Neuronal stem cell (in vitro differentiated cells): ENCODE results near the gene SPPL3.

Source experiments
- DNase-seq: peaks from one replicate; pipeline ENCODE4 v3.0.0-alpha.2; 2013; ENCODE audit warnings: low spot score
- H2AFZ ChIP-seq: one replicate; pipeline ENCODE4 v1.6.1; 2013; ENCODE audit warnings: mild to moderate bottlenecking, low read length, inconsistent platforms
- H2AK5ac ChIP-seq: 2 replicates; pipeline ENCODE4 v1.6.1; 2013; ENCODE audit warnings: low read depth, mild to moderate bottlenecking, inconsistent platforms, low read length, moderate library complexity, mixed read lengths
- H2BK120ac ChIP-seq: 2 replicates; pipeline ENCODE4 v1.6.1; 2013; ENCODE audit warnings: low read depth, mild to moderate bottlenecking, inconsistent platforms, low read length, moderate library complexity, mixed read lengths
- H2BK12ac ChIP-seq: one replicate; pipeline ENCODE4 v1.6.1; 2013; ENCODE audit warnings: low read length, inconsistent platforms
- H2BK15ac ChIP-seq: 2 replicates; pipeline ENCODE4 v1.6.1; 2013; ENCODE audit warnings: mild to moderate bottlenecking, low read length, inconsistent platforms, mixed read lengths
- H2BK5ac ChIP-seq: one replicate; pipeline ENCODE4 v1.6.1; 2013; ENCODE audit warnings: inconsistent platforms, mild to moderate bottlenecking, low read length, moderate library complexity
- H3K14ac ChIP-seq: one replicate; pipeline ENCODE4 v1.6.1; 2013; ENCODE audit warnings: low read length, inconsistent platforms
- H3K18ac ChIP-seq: 2 replicates; pipeline ENCODE4 v1.6.1; 2013; ENCODE audit warnings: low read length, inconsistent platforms
- H3K23ac ChIP-seq: 2 replicates; pipeline ENCODE4 v1.6.1; 2013; ENCODE audit warnings: low read depth, mild to moderate bottlenecking, mixed read lengths, low read length, inconsistent platforms; ENCODE audit not compliant: poor library complexity
- H3K27ac ChIP-seq: replicated peaks from 3 replicates; pipeline ENCODE4 v1.5.1; 2013; ENCODE audit warnings: low read length, inconsistent platforms
- H3K27me3 ChIP-seq, 3 experiments: 2 replicates each; pipeline ENCODE4 v1.6.1; 2013; ENCODE audit warnings: low read length in 3 of 3, mild to moderate bottlenecking in 2 of 3, inconsistent platforms in 1 of 3, low read depth in 1 of 3, mixed read lengths in 1 of 3, moderate library complexity in 1 of 3; ENCODE audit not compliant: control insufficient read depth in 3 of 3, insufficient read depth in 3 of 3
- H3K36me3 ChIP-seq, 2 donors: replicated peaks in 1 of 2; 2 replicates each; pipeline ENCODE4 v1.6.1; 2013; ENCODE audit warnings: low read length in 2 of 2; ENCODE audit not compliant: control insufficient read depth in 2 of 2, insufficient read depth in 2 of 2
- H3K4ac ChIP-seq: 2 replicates; pipeline ENCODE4 v1.6.1; 2013; ENCODE audit warnings: inconsistent platforms, mild to moderate bottlenecking, low read length, moderate library complexity
- H3K4me1 ChIP-seq, 2 donors: 1 replicate in 1 of 2; 2 replicates in 1 of 2; pipeline ENCODE4 v1.6.1; 2013; ENCODE audit warnings: low read length in 2 of 2, low read depth in 1 of 2; ENCODE audit not compliant: control insufficient read depth in 2 of 2, insufficient read depth in 1 of 2
- H3K4me2 ChIP-seq: one replicate; pipeline ENCODE4 v1.6.1; 2013; ENCODE audit warnings: mild to moderate bottlenecking, low read length, inconsistent platforms; ENCODE audit not compliant: insufficient read depth, poor library complexity, severe bottlenecking
- H3K4me3 ChIP-seq, 2 donors: 2 replicates each; pipeline ENCODE4 v1.5.1; 2013; ENCODE audit warnings: low read length in 2 of 2, mild to moderate bottlenecking in 2 of 2, inconsistent platforms in 1 of 2, moderate library complexity in 1 of 2
- H3K79me1 ChIP-seq: one replicate; pipeline ENCODE4 v1.6.1; 2013; ENCODE audit warnings: low read depth, mild to moderate bottlenecking, inconsistent platforms, low read length, moderate library complexity
- H3K9ac ChIP-seq: one replicate; pipeline ENCODE4 v1.6.1; 2013; ENCODE audit warnings: mild to moderate bottlenecking, low read depth, low read length, inconsistent platforms; ENCODE audit not compliant: poor library complexity
- H3K9me3 ChIP-seq, 2 donors: replicated peaks in 1 of 2; 2 replicates each; pipeline versions ENCODE3 to v1.6.1; 2013; ENCODE audit warnings: low read length in 2 of 2, mild to moderate bottlenecking in 2 of 2, inconsistent platforms in 1 of 2, low read depth in 1 of 2, mixed read lengths in 1 of 2, moderate library complexity in 1 of 2; ENCODE audit not compliant: control insufficient read depth in 2 of 2, insufficient read depth in 1 of 2
- H4K8ac ChIP-seq: one replicate; pipeline ENCODE4 v1.6.1; 2013; ENCODE audit warnings: low read depth, mild to moderate bottlenecking, inconsistent platforms, low read length, moderate library complexity
- H4K91ac ChIP-seq: one replicate; pipeline ENCODE4 v1.6.1; 2013; ENCODE audit warnings: low read length, low read depth, mild to moderate bottlenecking, inconsistent platforms; ENCODE audit not compliant: poor library complexity
- WGBS, 2 donors: extraction: QIAGEN DNeasy Blood & Tissue Kit; methylation state at CpG; one replicate each; pipeline ENCODE4 v1.1.7; 2013; ENCODE audit warnings: missing lambda C conversion rate in 2 of 2, mixed read lengths in 1 of 2; ENCODE audit not compliant: insufficient read length in 2 of 2, insufficient replicate concordance in 1 of 2; ENCODE audit errors: extremely low coverage in 2 of 2; 5-methylcytosine and 5-hydroxymethylcytosine counted together

The SPPL3 gene

DNA sequence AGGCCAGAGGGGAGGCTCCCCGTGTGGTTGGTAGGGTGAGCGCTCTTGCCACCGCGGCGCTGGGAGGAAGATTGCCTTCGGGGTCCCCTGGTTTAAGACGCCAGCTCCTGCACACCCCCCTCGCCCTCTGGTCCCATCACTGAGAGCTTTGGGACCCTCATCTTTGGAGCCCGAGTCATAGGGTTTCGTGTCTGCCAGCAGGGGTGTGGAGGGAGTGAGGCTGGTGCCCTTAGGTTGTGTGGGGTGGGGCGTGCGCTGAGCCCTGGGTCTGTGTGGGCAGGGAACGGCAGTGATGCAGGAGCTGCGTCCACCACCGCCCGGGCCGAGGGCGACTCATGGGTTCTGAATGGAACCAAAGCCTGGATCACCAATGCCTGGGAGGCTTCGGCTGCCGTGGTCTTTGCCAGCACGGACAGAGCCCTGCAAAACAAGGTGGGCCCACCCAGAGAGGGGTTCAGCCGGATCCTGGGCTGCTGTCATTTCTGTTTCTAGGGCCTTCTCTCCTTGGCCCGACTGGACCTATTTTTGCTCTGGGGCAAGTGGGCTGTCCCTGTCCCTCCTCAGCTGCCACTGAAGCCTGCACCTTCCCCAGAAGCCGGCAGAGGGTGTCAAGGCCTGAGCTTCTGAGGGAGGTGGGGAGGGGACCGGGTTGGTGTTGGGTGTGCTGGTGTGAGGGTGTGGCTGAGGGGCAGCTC lies 166.5 kb downstream of the SPPL3 start:
- Histone ChIP-seq H2BK120ac (no peak overlapping the region), H3K4me3 (peak overlapping the region in 1 of 2 donors; percentile 56), H4K91ac (no peak overlapping the region), H3K4me2 (no peak overlapping the region), H3K79me1 (no peaks in the 10 kb centered on the region), H4K8ac (no peak overlapping the region), H2AK5ac (peak overlapping the region; percentile 98), H2BK5ac (peak overlapping the region; percentile 78), H3K9me3 (peaks cover 0 to 2% of the 10 kb centered on the region in 2 donors), H3K18ac (peak overlapping the region; percentile 28), H3K27ac (no peak overlapping the region), H3K27me3 (no peaks in the 10 kb centered on the region), H2BK12ac (no peak overlapping the region), H3K14ac (no peak overlapping the region), H3K9ac (no peak overlapping the region), H3K36me3 (peaks cover 0 to 4% of the 10 kb centered on the region in 2 donors), H2AFZ (no peak overlapping the region), H2BK15ac (peak overlapping the region; percentile 33), H3K23ac (peak overlapping the region; percentile 43), H3K4me1 (no peaks in the 10 kb centered on the region), H3K4ac (no peak overlapping the region)
- DNase-seq = no peak
- no CpG with 5 or more reads among the region's 25 CpGs for WGBS, 2 donors

DNA sequence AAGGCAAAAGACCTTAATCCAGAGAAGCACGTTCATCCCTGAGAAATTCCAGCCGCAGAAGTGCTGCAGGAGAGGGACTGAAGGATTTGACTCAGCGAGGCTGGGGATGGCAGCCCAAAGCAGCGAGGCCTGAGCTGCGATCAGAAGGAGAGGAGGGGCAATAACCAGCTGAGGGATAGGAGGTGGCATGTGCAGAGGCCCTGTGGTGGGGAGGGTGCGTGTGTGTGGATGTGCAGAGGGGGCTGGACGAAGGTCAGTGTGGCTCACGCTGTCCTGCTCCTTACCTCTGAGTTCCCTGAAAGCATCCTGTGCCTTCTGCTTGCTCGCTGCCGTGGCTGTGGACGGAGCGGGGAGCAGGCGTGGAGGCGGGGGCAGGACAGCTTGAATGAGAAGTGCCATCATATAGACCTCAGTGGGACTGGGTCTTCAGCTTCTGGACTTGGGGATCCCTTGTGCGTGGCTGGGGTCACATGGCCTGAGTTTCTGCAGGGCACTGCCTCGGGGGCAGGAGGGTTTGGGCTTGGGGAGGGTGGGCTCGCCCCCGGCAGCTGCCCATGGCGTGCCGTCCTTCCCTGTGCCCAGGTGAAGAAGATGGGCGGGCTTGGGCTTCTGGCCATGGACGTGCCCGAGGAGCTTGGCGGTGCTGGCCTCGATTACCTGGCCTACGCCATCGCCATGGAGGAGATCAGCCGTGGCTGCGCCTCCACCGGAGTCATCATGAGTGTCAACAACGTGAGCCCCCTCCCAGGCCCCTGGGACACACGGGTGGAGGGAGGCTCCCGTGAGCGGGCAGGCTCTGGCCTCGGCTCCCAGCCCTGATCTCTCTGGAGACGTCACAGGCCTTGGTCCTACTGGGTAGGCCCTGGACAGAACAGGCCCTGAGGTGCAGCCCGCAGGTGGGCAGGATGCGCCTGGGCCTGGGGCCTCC lies 167.5 kb downstream of the SPPL3 start:
- no CpG with 5 or more reads among the region's 38 CpGs for WGBS, 2 donors
- Histone ChIP-seq H3K4ac (no peak overlapping the region), H3K23ac (peak overlapping the region; percentile 43), H3K4me1 (no peaks in the 10 kb centered on the region), H2BK15ac (no peak overlapping the region), H3K9ac (peak overlapping the region; percentile 50), H2AK5ac (peak overlapping the region; percentile 12), H3K18ac (peak overlapping the region; percentile 27), H3K14ac (no peak overlapping the region), H3K79me1 (no peaks in the 10 kb centered on the region), H4K8ac (no peak overlapping the region), H3K9me3 (peaks cover 0 to 2% of the 10 kb centered on the region in 2 donors), H2BK12ac (no peak overlapping the region), H2BK120ac (no peak overlapping the region), H2AFZ (no peak overlapping the region), H3K27ac (no peak overlapping the region), H4K91ac (peak overlapping the region; percentile 2), H3K36me3 (peaks cover 0 to 4% of the 10 kb centered on the region in 2 donors), H2BK5ac (peak overlapping the region; percentile 78), H3K4me3 (no peak overlapping the region), H3K4me2 (no peak overlapping the region), H3K27me3 (no peaks in the 10 kb centered on the region)
- DNase-seq = no peak

DNA sequence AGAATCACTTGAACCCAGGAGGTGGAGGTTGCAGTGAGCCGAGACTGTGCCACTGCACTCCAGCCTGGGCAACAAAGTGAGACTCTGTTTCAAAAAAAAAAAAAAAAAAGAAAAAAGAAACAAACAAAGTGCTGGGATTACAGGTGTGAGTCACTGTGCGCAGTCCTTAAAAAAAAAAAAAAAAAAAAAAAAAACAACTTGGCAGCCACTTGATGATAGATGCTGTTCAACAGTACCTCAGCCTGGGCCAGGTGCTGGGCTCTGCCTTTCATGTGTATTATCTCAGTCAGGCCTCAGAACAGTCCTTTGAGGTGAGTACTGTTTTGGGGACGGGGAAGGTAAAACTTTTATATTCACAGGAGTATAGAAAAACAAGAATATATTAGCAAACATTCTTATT lies 169.0 kb downstream of the SPPL3 start:
- no peak overlapping the region for H3K4me3 ChIP-seq
- no peak overlapping the region for H3K23ac ChIP-seq
- no peaks in the 10 kb centered on the region for H3K27me3 ChIP-seq
- no peak overlapping the region for H4K8ac ChIP-seq
- no peak overlapping the region for H3K9ac ChIP-seq
- no peak overlapping the region for H2BK15ac ChIP-seq
- no peak overlapping the region for H3K4ac ChIP-seq
- no peak overlapping the region for H2AK5ac ChIP-seq
- H3K36me3 ChIP-seq = peaks cover 0 to 11% of the 10 kb centered on the region in 2 donors
- WGBS, 2 donors = no CpG with 5 or more reads among the region's 3 CpGs
- H2BK5ac ChIP-seq = no peak overlapping the region
- H2BK120ac ChIP-seq = no peak overlapping the region
- H2AFZ ChIP-seq = no peak overlapping the region
- no peaks in the 10 kb centered on the region for H3K4me1 ChIP-seq
- no peak overlapping the region for H2BK12ac ChIP-seq
- no peak overlapping the region for H3K14ac ChIP-seq
- DNase-seq = no peak
- no peak overlapping the region for H3K4me2 ChIP-seq
- peaks cover 0 to 2% of the 10 kb centered on the region in 2 donors for H3K9me3 ChIP-seq
- H4K91ac ChIP-seq = no peak overlapping the region
- no peak overlapping the region for H3K18ac ChIP-seq
- no peaks in the 10 kb centered on the region for H3K79me1 ChIP-seq
- no peak overlapping the region for H3K27ac ChIP-seq

DNA sequence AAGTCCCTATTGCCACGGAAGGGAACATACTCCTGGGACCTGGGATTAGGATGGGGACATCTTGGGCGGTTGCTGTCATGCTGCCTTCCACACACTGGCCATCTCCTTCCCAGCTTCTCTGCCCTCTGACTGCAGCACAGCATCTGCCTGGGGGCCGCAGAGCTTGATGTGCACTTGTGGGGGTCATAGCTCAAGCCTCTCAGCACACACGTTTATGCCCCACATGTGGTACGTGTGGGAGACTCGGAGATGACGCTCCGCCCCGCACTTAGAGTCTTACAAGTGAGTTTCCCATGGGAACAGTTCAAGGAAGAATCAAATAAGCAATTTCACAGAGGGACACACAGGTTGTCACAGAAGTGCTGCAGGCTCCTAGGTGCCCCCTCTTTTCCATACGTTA lies 169.9 kb downstream of the SPPL3 start:
- Histone ChIP-seq H3K4me1 (no peaks in the 10 kb centered on the region), H3K18ac (peak overlapping the region; percentile 53)

More for the DNA sequence above, 169.9 kb downstream of the SPPL3 start:
- no peak overlapping the region for H2BK12ac ChIP-seq
- no peak overlapping the region for H3K9ac ChIP-seq
- H2AFZ ChIP-seq = no peak overlapping the region
- H2AK5ac ChIP-seq = no peak overlapping the region
- H4K8ac ChIP-seq = no peak overlapping the region
- H2BK15ac ChIP-seq = no peak overlapping the region
- H3K4me3 ChIP-seq = no peak overlapping the region
- H3K27ac ChIP-seq = no peak overlapping the region
- no peak overlapping the region for H3K4me2 ChIP-seq
- no CpG with 5 or more reads among the region's 10 CpGs for WGBS, 2 donors
- no peak for DNase-seq
- H3K23ac ChIP-seq = no peak overlapping the region
- H4K91ac ChIP-seq = no peak overlapping the region
- H3K79me1 ChIP-seq = no peaks in the 10 kb centered on the region
- no peak overlapping the region for H2BK5ac ChIP-seq
- no peaks in the 10 kb centered on the region for H3K27me3 ChIP-seq
- H3K36me3 ChIP-seq = peaks cover 0 to 17% of the 10 kb centered on the region in 2 donors
- no peak overlapping the region for H3K14ac ChIP-seq
- H3K9me3 ChIP-seq = peaks cover 0 to 2% of the 10 kb centered on the region in 2 donors
- no peak overlapping the region for H3K4ac ChIP-seq
- H2BK120ac ChIP-seq = no peak overlapping the region
